Measurements from ENCODE around the gene AXIN2. TPM values are rescaled to one million over a fixed set of nuclear protein-coding genes. Genes with fewer than 3 reads are reported as not detected.

The AXIN2 gene
- polyA plus RNA-seq, 1 experiment, result 2.8 TPM

- ChIA-PET CTCF (no interaction called here), POLR2A (no interaction called here)
- Histone ChIP-seq H3K9me3 (ENCODE audit: control insufficient read depth, insufficient read depth, low read length) (no peaks in the 10 kb centered on the region), H3K27ac (ENCODE audit: low read depth, low read length) (no peak overlapping the region), H3K4me3 (ENCODE audit: low read depth, low read length) (no peak overlapping the region), H3K27me3 (ENCODE audit: control insufficient read depth, insufficient read depth, low read length) (peaks cover 7% of the 10 kb centered on the region)
- TF ChIP-seq CTCF (IDR thresholded peaks at IDR 0.05; ENCODE audit: low read depth, low read length), result no peak
- DNase-seq (ENCODE audit: low read depth, low spot score), result no peak
Measured at GRCh38 chr17:65601145-65601544, 39.7 kb upstream of the AXIN2 start.

GRCh38 chr17:65600518-65600917 is 39.1 kb upstream of the AXIN2 start:
- Histone ChIP-seq H3K4me3 (ENCODE audit: low read depth, low read length) (no peak overlapping the region), H3K27me3 (ENCODE audit: control insufficient read depth, insufficient read depth, low read length) (peaks cover 7% of the 10 kb centered on the region), H3K27ac (ENCODE audit: low read depth, low read length) (no peak overlapping the region), H3K9me3 (ENCODE audit: control insufficient read depth, insufficient read depth, low read length) (no peaks in the 10 kb centered on the region)
- CTCF ChIA-PET, result no interaction called here
- POLR2A ChIA-PET, result no interaction called here
- DNase-seq (ENCODE audit: low read depth, low spot score), result no peak
- TF ChIP-seq CTCF (IDR thresholded peaks at IDR 0.05; ENCODE audit: low read depth, low read length), result no peak

- Histone ChIP-seq H3K9me3 (ENCODE audit: control insufficient read depth, insufficient read depth, low read length) (no peaks in the 10 kb centered on the region), H3K27ac (ENCODE audit: low read depth, low read length) (no peak overlapping the region), H3K4me3 (ENCODE audit: low read depth, low read length) (no peak overlapping the region), H3K27me3 (ENCODE audit: control insufficient read depth, insufficient read depth, low read length) (peaks cover 7% of the 10 kb centered on the region)
- TF ChIP-seq CTCF (IDR thresholded peaks at IDR 0.05; ENCODE audit: low read depth, low read length), result no peak
- DNase-seq (ENCODE audit: low read depth, low spot score), result no peak
- POLR2A ChIA-PET, result no interaction called here
- CTCF ChIA-PET, result no interaction called here
Measured at GRCh38 chr17:65599650-65600049, 38.2 kb upstream of the AXIN2 start.

GRCh38 chr17:65598746-65599145 is 37.3 kb upstream of the AXIN2 start:
- Histone ChIP-seq H3K27me3 (ENCODE audit: control insufficient read depth, insufficient read depth, low read length) (peaks cover 7% of the 10 kb centered on the region), H3K4me3 (ENCODE audit: low read depth, low read length) (no peak overlapping the region), H3K9me3 (ENCODE audit: control insufficient read depth, insufficient read depth, low read length) (no peaks in the 10 kb centered on the region), H3K27ac (ENCODE audit: low read depth, low read length) (no peak overlapping the region)
- TF ChIP-seq CTCF (IDR thresholded peaks at IDR 0.05; ENCODE audit: low read depth, low read length), result no peak
- no peak for DNase-seq (ENCODE audit: low read depth, low spot score)
- POLR2A ChIA-PET, result no interaction called here
- CTCF ChIA-PET, result no interaction called here

- DNase-seq (ENCODE audit: low read depth, low spot score), result no peak
- ChIA-PET POLR2A (no interaction called here), CTCF (no interaction called here)
- Histone ChIP-seq H3K9me3 (ENCODE audit: control insufficient read depth, insufficient read depth, low read length) (no peaks in the 10 kb centered on the region), H3K4me3 (ENCODE audit: low read depth, low read length) (no peak overlapping the region), H3K27ac (ENCODE audit: low read depth, low read length) (no peak overlapping the region), H3K27me3 (ENCODE audit: control insufficient read depth, insufficient read depth, low read length) (peaks cover 11% of the 10 kb centered on the region)
- no peak for TF ChIP-seq CTCF (IDR thresholded peaks at IDR 0.05; ENCODE audit: low read depth, low read length)
Measured at GRCh38 chr17:65595071-65595656, 33.7 kb upstream of the AXIN2 start.
